ENCODE measurements around the gene DNAJC12.

The DNAJC12 gene

GRCh38 chr10:67775279-67775678 lies 62.7 kb downstream of the DNAJC12 start:
- TF ChIP-seq CTCF (IDR thresholded peaks at IDR 0.05; ENCODE audit: low read depth, low read length, missing control alignments), result no peak
- H3K4me3 ChIP-seq (replicated peaks; ENCODE audit: low read depth, low read length), result no peak overlapping the region
- DNase-seq (ENCODE audit: extremely low read depth, low read depth), result no peak

GRCh38 chr10:67772894-67773511 lies 65.0 kb downstream of the DNAJC12 start:
- TF ChIP-seq CTCF (IDR thresholded peaks at IDR 0.05; ENCODE audit: low read depth, low read length, missing control alignments), result no peak
- no peak for DNase-seq (ENCODE audit: extremely low read depth, low read depth)
- no peak overlapping the region for H3K4me3 ChIP-seq (replicated peaks; ENCODE audit: low read depth, low read length)

- H3K4me3 ChIP-seq (replicated peaks; ENCODE audit: low read depth, low read length), result no peak overlapping the region
- no peak for TF ChIP-seq CTCF (IDR thresholded peaks at IDR 0.05; ENCODE audit: low read depth, low read length, missing control alignments)
- DNase-seq (ENCODE audit: extremely low read depth, low read depth), result no peak
Measured at GRCh38 chr10:67772151-67772550, 65.8 kb downstream of the DNAJC12 start.

- no peak for DNase-seq (ENCODE audit: extremely low read depth, low read depth)
- no peak for TF ChIP-seq CTCF (IDR thresholded peaks at IDR 0.05; ENCODE audit: low read depth, low read length, missing control alignments)
- H3K4me3 ChIP-seq (replicated peaks; ENCODE audit: low read depth, low read length), result no peak overlapping the region
Measured at GRCh38 chr10:67771200-67771599, 66.8 kb downstream of the DNAJC12 start.

- no peak overlapping the region for H3K4me3 ChIP-seq (replicated peaks; ENCODE audit: low read depth, low read length)
- no peak for DNase-seq (ENCODE audit: extremely low read depth, low read depth)
- no peak for TF ChIP-seq CTCF (IDR thresholded peaks at IDR 0.05; ENCODE audit: low read depth, low read length, missing control alignments)
Measured at GRCh38 chr10:67770537-67770936, 67.5 kb downstream of the DNAJC12 start.

GRCh38 chr10:67767244-67767643 lies 70.7 kb downstream of the DNAJC12 start:
- no peak for TF ChIP-seq CTCF (IDR thresholded peaks at IDR 0.05; ENCODE audit: low read depth, low read length, missing control alignments)
- DNase-seq (ENCODE audit: extremely low read depth, low read depth), result no peak
- no peak overlapping the region for H3K4me3 ChIP-seq (replicated peaks; ENCODE audit: low read depth, low read length)
